GM12878 (cell line): ENCODE results near the gene MEGF11. TPM values are rescaled to one million over a fixed set of nuclear protein-coding genes. Genes with fewer than 3 reads are reported as not detected.
"Not testable (repeated sequence)": the region's sequence is repeated elsewhere in the genome, so short reads cannot be mapped to it uniquely, and the experiment has no call there.

ENCODE experiments used
- ATAC-seq: fragments of 200-7000 bp; cut with Tn5 transposase; 3 replicates; pipeline ENCODE4 v1.9.1; 2020; ENCODE audit warnings: mild to moderate bottlenecking, moderate library complexity
- BruUV-seq: library from RNA; stranded (reverse); fragments of 400-500 nt; replicated peaks from 2 replicates; lab custom pipeline; 2021; lab: Mats Ljungman, UMichigan
- CTCF ChIA-PET: fragments of 300-600 bp; sonication (Branson Sonifier 250); formaldehyde crosslinking; extraction: SDS; loops from one replicate; lab custom pipeline; 2021; ENCODE audit warnings: inconsistent platforms; lab: Yijun Ruan, JAX
- POLR2A ChIA-PET: fragments of 350-600 bp; formaldehyde crosslinking; extraction: SDS; loops from one replicate; lab custom pipeline; 2021; ENCODE audit warnings: inconsistent platforms; lab: Charles Lee
- RAD21 ChIA-PET: fragments of 300-600 bp; sonication (Branson Sonifier 250); formaldehyde crosslinking; loops from one replicate; lab custom pipeline; 2023; ENCODE audit warnings: antibody characterized with exemption; ENCODE audit not compliant: unreplicated experiment; lab: Charles Lee
- SMC1A ChIA-PET: fragments of 300-600 bp; sonication (Branson Sonifier 250); formaldehyde crosslinking; loops from one replicate; lab custom pipeline; 2023; ENCODE audit not compliant: unreplicated experiment, uncharacterized antibody; lab: Charles Lee
- DNase-seq: peaks from one replicate; pipeline ENCODE4 v3.0.0-alpha.2; 2011; ENCODE audit warnings: low read depth, low spot score
- FAIRE-seq: peaks from 3 replicates; lab custom pipeline; 2011; peaks lifted over from hg19 to GRCh38; lab: Jason Lieb, UNC
- H2AFZ ChIP-seq: 2 replicates; pipeline ENCODE4 v1.6.0; 2011; ENCODE audit warnings: low read depth, low read length, control low read depth; ENCODE audit not compliant: control insufficient read depth
- H3K27ac ChIP-seq: 2 replicates; pipeline ENCODE4 v1.5.1; 2011; ENCODE audit warnings: control low read depth; ENCODE audit not compliant: control insufficient read depth, insufficient read depth
- H3K27me3 ChIP-seq, 2 experiments: replicated peaks in 1 of 2; 2 replicates each; pipeline versions ENCODE4 v1.6.0 to v1.6.1; 2011; ENCODE audit warnings: low read length in 1 of 2; ENCODE audit not compliant: control insufficient read depth in 2 of 2, insufficient read depth in 2 of 2
- H3K36me3 ChIP-seq, 2 experiments: 2 replicates each; pipeline ENCODE4 v1.5.1; 2011; ENCODE audit warnings: low read length in 1 of 2; ENCODE audit not compliant: control insufficient read depth in 2 of 2, insufficient read depth in 2 of 2
- H3K4me1 ChIP-seq: 2 replicates; pipeline ENCODE4 v1.6.1; 2011; ENCODE audit warnings: mild to moderate bottlenecking, low read length, moderate library complexity, mixed read lengths; ENCODE audit not compliant: control insufficient read depth, insufficient read depth
- H3K4me2 ChIP-seq: 2 replicates; pipeline ENCODE4 v1.6.0; 2011; ENCODE audit warnings: control low read depth; ENCODE audit not compliant: control insufficient read depth, insufficient read depth
- H3K4me3 ChIP-seq: fragments of 200-600 bp; sonication (generic); 2 replicates; pipeline ENCODE4 v1.5.1; 2016
- H3K79me2 ChIP-seq: 2 replicates; pipeline ENCODE4 v1.6.0; 2011; ENCODE audit warnings: low read length; ENCODE audit not compliant: control insufficient read depth, insufficient read depth
- H3K9ac ChIP-seq: 2 replicates; pipeline ENCODE4 v1.8.0; 2011; ENCODE audit warnings: low read length, control low read depth, mixed read lengths; ENCODE audit not compliant: control insufficient read depth, insufficient read depth
- H3K9me3 ChIP-seq: replicated peaks from 3 replicates; pipeline ENCODE4 v1.5.1; 2011; ENCODE audit warnings: mild to moderate bottlenecking, low read length; ENCODE audit not compliant: control insufficient read depth, insufficient read depth
- H4K20me1 ChIP-seq: 2 replicates; pipeline ENCODE4 v1.6.0; 2011; ENCODE audit not compliant: control insufficient read depth, insufficient read depth
- HCFC1 ChIP-seq: fragments of 150-350 bp; IDR thresholded peaks from 2 replicates; pipeline ENCODE4 v1.6.1; 2014; ENCODE audit warnings: low read length
- HDAC2 ChIP-seq: fragments of 200-600 bp; sonication (generic); IDR thresholded peaks from 2 replicates; pipeline ENCODE4 v1.6.1; 2017
- NRF1 ChIP-seq: conservative IDR thresholded peaks from 2 replicates; pipeline ENCODE4 v1.6.1; 2011; ENCODE audit warnings: mild to moderate bottlenecking, low read depth, low read length, improper control_type of control experiment
- PKNOX1 ChIP-seq: fragments of 450-650 bp; IDR thresholded peaks from 2 replicates; pipeline ENCODE4 v1.6.1; 2016; ENCODE audit warnings: mild to moderate bottlenecking
- REST ChIP-seq: IDR thresholded peaks from 2 replicates; pipeline ENCODE4 v1.6.1; 2012; ENCODE audit warnings: mild to moderate bottlenecking, low read depth, low read length
- TCF7 ChIP-seq: IDR thresholded peaks from 2 replicates; pipeline ENCODE4 v1.6.1; 2014; ENCODE audit warnings: antibody characterized with exemption, borderline replicate concordance
- ZNF24 ChIP-seq: fragments of 450-650 bp; IDR thresholded peaks from 2 replicates; pipeline ENCODE4 v1.6.1; 2017; ENCODE audit warnings: antibody characterized with exemption, mild to moderate bottlenecking
- ZSCAN29 ChIP-seq: fragments of 450-650 bp; IDR thresholded peaks from 2 replicates; pipeline ENCODE4 v1.6.1; 2017; ENCODE audit warnings: mild to moderate bottlenecking, moderate library complexity
- WGBS: methylation state at CpG from one replicate; pipeline ENCODE4 v1.1.6; 2016; ENCODE audit warnings: low lambda C conversion rate; ENCODE audit not compliant: insufficient replicate concordance, insufficient coverage; ENCODE audit errors: missing lambda C conversion rate; 5-methylcytosine and 5-hydroxymethylcytosine counted together
- in situ Hi-C: fragments of 300-500 bp; cut with MboI; formaldehyde crosslinking; loops from 9 replicates; pipeline ENCODE4 v1.14.3; 2018; ENCODE audit warnings: mixed read lengths
- intact Hi-C: fragments of 100-400 bp; cut with micrococcal nuclease; formaldehyde crosslinking; loops from one replicate; pipeline ENCODE4 v1.14.2; 2022; ENCODE audit not compliant: unreplicated experiment
- polyA plus RNA-seq, 11 experiments: library from polyadenylated mRNA; depleted of rRNA in 4 of 11; unstranded in 6 of 11; stranded (reverse) in 5 of 11; fragments of >200 nt; fragmentation: Nextera tagmentation in 4 of 11; fragmentation: Illumina TruSeq in 1 of 11; extraction: Ambion mirVana in 4 of 11; extraction: Trizol in 1 of 11; gene quantifications; 1 replicate in 1 of 11; 2 replicates in 10 of 11; pipeline versions ENCODE4 v1.2.1 to v1.2.3, GENCODE V29; 2011 to 2016; ENCODE audit warnings: inconsistent platforms in 2 of 11, missing spikeins in 2 of 11, low read depth in 1 of 11
- total RNA-seq, 4 experiments: library from RNA; depleted of rRNA in 3 of 4; stranded (reverse); fragments of >200 nt in 3 of 4; fragmentation: Illumina TruSeq in 1 of 4; extraction: Trizol in 1 of 4; gene quantifications; 2 replicates each; pipeline versions ENCODE4 v1.2.1 to v1.2.3, GENCODE V29; 2013 to 2021
- TF ChIP-seq, protein P1 (sequence below): fragments of 450-650 bp; IDR thresholded peaks from 2 replicates; pipeline ENCODE4 v1.6.1; 2018; ENCODE audit warnings: borderline replicate concordance, mild to moderate bottlenecking; ENCODE audit not compliant: partially characterized antibody
- TF ChIP-seq, protein P2 (sequence below): IDR thresholded peaks from 2 replicates; pipeline ENCODE4 v1.6.1; 2011; ENCODE audit warnings: mild to moderate bottlenecking, low read depth, low read length, moderate library complexity; ENCODE audit not compliant: insufficient replicate concordance

The MEGF11 gene
- total and polyA plus RNA-seq, 10 of the 15 experiments (the other 5 are each of a cell fraction or from before 2014, with no cell fraction given): 0.03 to 1.7 (median 0.49) TPM

- H3K4me3 ChIP-seq, H3K27ac ChIP-seq, BruUV-seq, CTCF ChIA-PET, ATAC-seq, RAD21 ChIA-PET, H3K36me3 ChIP-seq, H4K20me1 ChIP-seq, H2AFZ ChIP-seq, DNase-seq, FAIRE-seq, intact Hi-C loops, H3K79me2 ChIP-seq, H3K9ac ChIP-seq, in situ Hi-C loops, H3K4me1 ChIP-seq, H3K4me2 ChIP-seq, H3K9me3 ChIP-seq, H3K27me3 ChIP-seq: not testable (repeated sequence)
- ChIA-PET POLR2A (interaction anchor here (0.6 to 0.8 kb wide), 2 partner anchors 22 to 308 kb away, joined by 4 read pairs; no protein-coding TSS in a partner anchor), SMC1A (interaction anchor here (1.4 kb wide), 1 partner anchor 55 kb away, joined by 5 read pairs; no protein-coding TSS in a partner anchor)
- 50% methylated on average over 7 of the region's 7 CpGs for WGBS
Measured at GRCh38 chr15:65976196-65976595, 277.4 kb downstream of the MEGF11 start.

- no peak overlapping the region for H3K9ac ChIP-seq
- no peaks in the 10 kb centered on the region for H4K20me1 ChIP-seq
- in situ Hi-C loops: no loop called here
- FAIRE-seq (no peak), DNase-seq (no peak), ATAC-seq (no peak)
- no peaks in the 10 kb centered on the region for H3K9me3 ChIP-seq
- no peak overlapping the region for H3K4me3 ChIP-seq
- no peaks in the 10 kb centered on the region for H3K36me3 ChIP-seq
- no peak overlapping the region for H3K4me2 ChIP-seq
- H3K27me3 ChIP-seq: peaks cover 0 to 2% of the 10 kb centered on the region in 2 experiments; a peak in 2 of 4 replicates
- no peaks in the 10 kb centered on the region for H3K4me1 ChIP-seq
- no peak overlapping the region for H2AFZ ChIP-seq
- intact Hi-C loops: no loop called here
- ChIA-PET CTCF (interaction anchor here (0.7 kb wide), 1 partner anchor 12 kb away, joined by 3 read pairs; no protein-coding TSS in a partner anchor), SMC1A (no interaction called here), RAD21 (no interaction called here), POLR2A (no interaction called here)
- H3K79me2 ChIP-seq: no peaks in the 10 kb centered on the region
- no peak overlapping the region for H3K27ac ChIP-seq
- no TSS peak for BruUV-seq
- TF ChIP-seq TCF7: no peak
- TF ChIP-seq, protein P1, sequence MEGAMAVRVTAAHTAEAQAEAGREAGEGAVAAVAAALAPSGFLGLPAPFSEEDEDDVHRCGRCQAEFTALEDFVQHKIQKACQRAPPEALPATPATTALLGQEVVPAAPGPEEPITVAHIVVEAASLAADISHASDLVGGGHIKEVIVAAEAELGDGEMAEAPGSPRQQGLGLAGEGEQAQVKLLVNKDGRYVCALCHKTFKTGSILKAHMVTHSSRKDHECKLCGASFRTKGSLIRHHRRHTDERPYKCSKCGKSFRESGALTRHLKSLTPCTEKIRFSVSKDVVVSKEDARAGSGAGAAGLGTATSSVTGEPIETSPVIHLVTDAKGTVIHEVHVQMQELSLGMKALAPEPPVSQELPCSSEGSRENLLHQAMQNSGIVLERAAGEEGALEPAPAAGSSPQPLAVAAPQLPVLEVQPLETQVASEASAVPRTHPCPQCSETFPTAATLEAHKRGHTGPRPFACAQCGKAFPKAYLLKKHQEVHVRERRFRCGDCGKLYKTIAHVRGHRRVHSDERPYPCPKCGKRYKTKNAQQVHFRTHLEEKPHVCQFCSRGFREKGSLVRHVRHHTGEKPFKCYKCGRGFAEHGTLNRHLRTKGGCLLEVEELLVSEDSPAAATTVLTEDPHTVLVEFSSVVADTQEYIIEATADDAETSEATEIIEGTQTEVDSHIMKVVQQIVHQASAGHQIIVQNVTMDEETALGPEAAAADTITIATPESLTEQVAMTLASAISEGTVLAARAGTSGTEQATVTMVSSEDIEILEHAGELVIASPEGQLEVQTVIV: no peak
- TF ChIP-seq NRF1: no peak
- no peak for TF ChIP-seq PKNOX1
- TF ChIP-seq HDAC2: no peak
- no peak for TF ChIP-seq REST
- TF ChIP-seq, protein P2, sequence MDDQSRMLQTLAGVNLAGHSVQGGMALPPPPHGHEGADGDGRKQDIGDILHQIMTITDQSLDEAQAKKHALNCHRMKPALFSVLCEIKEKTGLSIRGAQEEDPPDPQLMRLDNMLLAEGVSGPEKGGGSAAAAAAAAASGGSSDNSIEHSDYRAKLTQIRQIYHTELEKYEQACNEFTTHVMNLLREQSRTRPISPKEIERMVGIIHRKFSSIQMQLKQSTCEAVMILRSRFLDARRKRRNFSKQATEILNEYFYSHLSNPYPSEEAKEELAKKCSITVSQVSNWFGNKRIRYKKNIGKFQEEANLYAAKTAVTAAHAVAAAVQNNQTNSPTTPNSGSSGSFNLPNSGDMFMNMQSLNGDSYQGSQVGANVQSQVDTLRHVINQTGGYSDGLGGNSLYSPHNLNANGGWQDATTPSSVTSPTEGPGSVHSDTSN: no peak
- TF ChIP-seq ZNF24: no peak
- no peak for TF ChIP-seq HCFC1
- TF ChIP-seq ZSCAN29: no peak
Measured at GRCh38 chr15:65971741-65971995, 281.9 kb downstream of the MEGF11 start.
